ENCODE results near the gene PSME3.
A peak's percentile ranks its signal among the peaks of the same experiment; 100 is the strongest.
"Not testable (repeated sequence)": the region's sequence is repeated elsewhere in the genome, so short reads cannot be mapped to it uniquely, and the experiment has no call there.

Gene PSME3

GRCh38 chr17:42844761-42845555 lies 11.8 kb downstream of the PSME3 start:
- Histone ChIP-seq H3K4me1 (ENCODE audit: insufficient read depth, low read length) (peaks cover 18% of the 10 kb centered on the region), H3K36me3 (ENCODE audit: insufficient read depth, low read length) (peaks cover 43% of the 10 kb centered on the region), H3K27ac (ENCODE audit: low read depth, low read length) (no peak overlapping the region), H3K27me3 (ENCODE audit: control insufficient read depth in 1 of 2, insufficient read depth in 2 of 2, low read length in 2 of 2) (no peaks in the 10 kb centered on the region), H3K4me3 (ENCODE audit: low read depth in 1 of 2, low read length in 2 of 2) (no peak overlapping the region), H3K9ac (ENCODE audit: low read length) (no peak overlapping the region), H3K9me3 (ENCODE audit: low read length) (no peaks in the 10 kb centered on the region)

GRCh38 chr17:42845556-42845917 lies 12.3 kb downstream of the PSME3 start:
- Histone ChIP-seq H3K9ac (ENCODE audit: low read length) (no peak overlapping the region), H3K27me3 (ENCODE audit: control insufficient read depth in 1 of 2, insufficient read depth in 2 of 2, low read length in 2 of 2) (no peaks in the 10 kb centered on the region), H3K27ac (ENCODE audit: low read depth, low read length) (no peak overlapping the region), H3K36me3 (ENCODE audit: insufficient read depth, low read length) (peaks cover 43% of the 10 kb centered on the region), H3K4me3 (ENCODE audit: low read depth in 1 of 2, low read length in 2 of 2) (no peak overlapping the region), H3K9me3 (ENCODE audit: low read length) (no peaks in the 10 kb centered on the region), H3K4me1 (ENCODE audit: insufficient read depth, low read length) (peaks cover 22% of the 10 kb centered on the region)

GRCh38 chr17:42845918-42846593 lies 12.9 kb downstream of the PSME3 start:
- Histone ChIP-seq H3K9ac (ENCODE audit: low read length) (no peak overlapping the region), H3K27ac (ENCODE audit: low read depth, low read length) (no peak overlapping the region)

GRCh38 chr17:42846594-42847280 lies 13.5 kb downstream of the PSME3 start:
- no peaks in the 10 kb centered on the region for H3K9me3 ChIP-seq (ENCODE audit: low read length)
- no peak overlapping the region for H3K27ac ChIP-seq (ENCODE audit: low read depth, low read length)
- H3K4me1 ChIP-seq (ENCODE audit: insufficient read depth, low read length): peaks cover 22% of the 10 kb centered on the region
- no peak overlapping the region for H3K9ac ChIP-seq (ENCODE audit: low read length)
- no peaks in the 10 kb centered on the region for H3K27me3 ChIP-seq (ENCODE audit: control insufficient read depth in 1 of 2, insufficient read depth in 2 of 2, low read length in 2 of 2)
- H3K4me3 ChIP-seq (ENCODE audit: low read depth in 1 of 2, low read length in 2 of 2): no peak overlapping the region
- H3K36me3 ChIP-seq (ENCODE audit: insufficient read depth, low read length): peaks cover 35% of the 10 kb centered on the region

More at GRCh38 chr17:42845918-42846593, 12.9 kb downstream of the PSME3 start:
- peaks cover 22% of the 10 kb centered on the region for H3K4me1 ChIP-seq (ENCODE audit: insufficient read depth, low read length)
- no peak overlapping the region for H3K4me3 ChIP-seq (ENCODE audit: low read depth in 1 of 2, low read length in 2 of 2)
- no peaks in the 10 kb centered on the region for H3K27me3 ChIP-seq (ENCODE audit: control insufficient read depth in 1 of 2, insufficient read depth in 2 of 2, low read length in 2 of 2)
- peaks cover 42% of the 10 kb centered on the region for H3K36me3 ChIP-seq (ENCODE audit: insufficient read depth, low read length)
- no peaks in the 10 kb centered on the region for H3K9me3 ChIP-seq (ENCODE audit: low read length)

GRCh38 chr17:42848093-42848492 lies 14.9 kb downstream of the PSME3 start:
- H3K27ac ChIP-seq (ENCODE audit: low read depth, low read length): no peak overlapping the region
- H3K27me3 ChIP-seq (ENCODE audit: control insufficient read depth in 1 of 2, insufficient read depth in 2 of 2, low read length in 2 of 2): no peaks in the 10 kb centered on the region
- H3K9ac ChIP-seq (ENCODE audit: low read length): no peak overlapping the region
- no peak overlapping the region for H3K4me3 ChIP-seq (ENCODE audit: low read depth in 1 of 2, low read length in 2 of 2)
- peaks cover 21% of the 10 kb centered on the region for H3K36me3 ChIP-seq (ENCODE audit: insufficient read depth, low read length)
- peaks cover 22% of the 10 kb centered on the region for H3K4me1 ChIP-seq (ENCODE audit: insufficient read depth, low read length)
- H3K9me3 ChIP-seq (ENCODE audit: low read length): no peaks in the 10 kb centered on the region

GRCh38 chr17:42849031-42849430 lies 15.8 kb downstream of the PSME3 start:
- Histone ChIP-seq H3K9ac (ENCODE audit: low read length) (no peak overlapping the region), H3K27ac (ENCODE audit: low read depth, low read length) (no peak overlapping the region), H3K4me1 (ENCODE audit: insufficient read depth, low read length) (peaks cover 15% of the 10 kb centered on the region), H3K36me3 (ENCODE audit: insufficient read depth, low read length) (peaks cover 19% of the 10 kb centered on the region), H3K4me3 (ENCODE audit: low read depth in 1 of 2, low read length in 2 of 2) (no peak overlapping the region), H3K27me3 (ENCODE audit: control insufficient read depth in 1 of 2, insufficient read depth in 2 of 2, low read length in 2 of 2) (no peaks in the 10 kb centered on the region), H3K9me3 (ENCODE audit: low read length) (no peaks in the 10 kb centered on the region)

GRCh38 chr17:42849451-42850181 lies 16.4 kb downstream of the PSME3 start:
- no peaks in the 10 kb centered on the region for H3K27me3 ChIP-seq (ENCODE audit: control insufficient read depth in 1 of 2, insufficient read depth in 2 of 2, low read length in 2 of 2)
- no peak overlapping the region for H3K9ac ChIP-seq (ENCODE audit: low read length)
- H3K4me1 ChIP-seq (ENCODE audit: insufficient read depth, low read length): peaks cover 13% of the 10 kb centered on the region
- H3K36me3 ChIP-seq (ENCODE audit: insufficient read depth, low read length): peaks cover 13% of the 10 kb centered on the region
- H3K9me3 ChIP-seq (ENCODE audit: low read length): no peaks in the 10 kb centered on the region
- H3K27ac ChIP-seq (ENCODE audit: low read depth, low read length): peak overlapping the region; percentile 87
- H3K4me3 ChIP-seq (ENCODE audit: low read depth in 1 of 2, low read length in 2 of 2): peak overlapping the region in 1 of 2 donors; percentile 26

GRCh38 chr17:42850954-42851353 lies 17.8 kb downstream of the PSME3 start, which contains the start of gene AOC3:
TSS of gene AOC3 (plus strand) at chr17:42851199. CDS start at chr17:42851344, 145 bp downstream.
- H3K36me3 ChIP-seq (ENCODE audit: insufficient read depth, low read length): peaks cover 15% of the 10 kb centered on the region
- peak within 1 kb of the TSS; percentile 87 for H3K27ac ChIP-seq (ENCODE audit: low read depth, low read length)
- no peaks in the 10 kb centered on the region for H3K9me3 ChIP-seq (ENCODE audit: low read length)
- peak within 1 kb of the TSS; percentile 73 to 83 for H3K4me3 ChIP-seq (ENCODE audit: low read depth in 1 of 2, low read length in 2 of 2)
- H3K9ac ChIP-seq (ENCODE audit: low read length): peak within 1 kb of the TSS; percentile 91
- H3K27me3 ChIP-seq (ENCODE audit: control insufficient read depth in 1 of 2, insufficient read depth in 2 of 2, low read length in 2 of 2): no peaks in the 10 kb centered on the region
- peaks cover 25% of the 10 kb centered on the region for H3K4me1 ChIP-seq (ENCODE audit: insufficient read depth, low read length)

GRCh38 chr17:42851371-42852240 lies 18.4 kb downstream of the PSME3 start:
- Histone ChIP-seq H3K4me1 (ENCODE audit: insufficient read depth, low read length) (peaks cover 29% of the 10 kb centered on the region), H3K4me3 (ENCODE audit: low read depth in 1 of 2, low read length in 2 of 2) (peak overlapping the region; percentile 73 to 83), H3K27ac (ENCODE audit: low read depth, low read length) (peak overlapping the region; percentile 87), H3K9ac (ENCODE audit: low read length) (peak overlapping the region; percentile 91), H3K36me3 (ENCODE audit: insufficient read depth, low read length) (peaks cover 19% of the 10 kb centered on the region)
- not testable (repeated sequence) for H3K27me3 ChIP-seq (ENCODE audit: control insufficient read depth in 1 of 2, insufficient read depth in 2 of 2, low read length in 2 of 2); H3K9me3 ChIP-seq (ENCODE audit: low read length)

GRCh38 chr17:42852351-42852750 lies 19.2 kb downstream of the PSME3 start:
- Histone ChIP-seq H3K27ac (ENCODE audit: low read depth, low read length) (peak overlapping the region; percentile 95), H3K9me3 (ENCODE audit: low read length) (no peaks in the 10 kb centered on the region), H3K27me3 (ENCODE audit: control insufficient read depth in 1 of 2, insufficient read depth in 2 of 2, low read length in 2 of 2) (no peaks in the 10 kb centered on the region), H3K36me3 (ENCODE audit: insufficient read depth, low read length) (peaks cover 26% of the 10 kb centered on the region), H3K4me3 (ENCODE audit: low read depth in 1 of 2, low read length in 2 of 2) (peak overlapping the region; percentile 73 to 80), H3K4me1 (ENCODE audit: insufficient read depth, low read length) (peaks cover 36% of the 10 kb centered on the region), H3K9ac (ENCODE audit: low read length) (peak overlapping the region; percentile 82)

All from muscle layer of colon (tissue), 2 donors.